CD4-positive, alpha-beta memory T cell (primary cell): ENCODE measurements around the gene ASB1. TPM values are rescaled to one million over a fixed set of nuclear protein-coding genes. Genes with fewer than 3 reads are reported as not detected.

Source experiments
- CTCF ChIA-PET: fragments of 350-600 bp; sonication (Branson Sonifier 250); formaldehyde crosslinking; loops from one replicate; lab custom pipeline; 2021; ENCODE audit warnings: inconsistent platforms; ENCODE audit not compliant: partially characterized antibody; lab: Charles Lee
- POLR2A ChIA-PET: fragments of 350-600 bp; sonication (Branson Sonifier 250); formaldehyde crosslinking; loops from one replicate; lab custom pipeline; 2021; ENCODE audit not compliant: partially characterized antibody; lab: Charles Lee
- DNase-seq, 5 donors: peaks; one replicate each; pipeline versions ENCODE4 v3.0.0 to v3.0.0-alpha.2; 2020 to 2022; ENCODE audit warnings: mixed read lengths in 1 of 5
- H3K27ac ChIP-seq: one replicate; pipeline ENCODE4 v1.7.0; 2013; ENCODE audit warnings: low read depth, low read length
- H3K27me3 ChIP-seq: 2 replicates; pipeline ENCODE4 v1.7.0; 2013; ENCODE audit warnings: mild to moderate bottlenecking, low read length, moderate library complexity; ENCODE audit not compliant: insufficient read depth
- H3K36me3 ChIP-seq: 2 replicates; pipeline ENCODE4 v1.7.0; 2013; ENCODE audit warnings: mild to moderate bottlenecking, low read length, moderate library complexity; ENCODE audit not compliant: insufficient read depth
- H3K4me1 ChIP-seq: 2 replicates; pipeline ENCODE4 v1.7.0; 2013; ENCODE audit warnings: mild to moderate bottlenecking, low read length, moderate library complexity; ENCODE audit not compliant: insufficient read depth
- H3K4me3 ChIP-seq, 2 donors: one replicate each; pipeline ENCODE4 v1.7.0; 2013; ENCODE audit warnings: low read length in 2 of 2, mild to moderate bottlenecking in 1 of 2
- H3K9me3 ChIP-seq, 2 donors: one replicate each; pipeline ENCODE4 v1.7.0; 2013; ENCODE audit warnings: low read length in 2 of 2, control low read depth in 1 of 2; ENCODE audit not compliant: control insufficient read depth in 1 of 2
- H3K27ac Mint-ChIP-seq, 7 donors: one replicate each; pipeline ENCODE4 v1.8.0; 2020 to 2021; ENCODE audit warnings: mixed read lengths in 7 of 7, mild to moderate bottlenecking in 6 of 7, inconsistent platforms in 3 of 7, moderate library complexity in 3 of 7
- H3K27me3 Mint-ChIP-seq, 2 donors: one replicate each; pipeline ENCODE4 v1.8.0; 2020 to 2021; ENCODE audit warnings: mixed read lengths in 2 of 2
- H3K36me3 Mint-ChIP-seq, 2 donors: one replicate each; pipeline ENCODE4 v1.8.0; 2020 to 2021; ENCODE audit warnings: mixed read lengths in 2 of 2, inconsistent platforms in 1 of 2, mild to moderate bottlenecking in 1 of 2
- H3K4me1 Mint-ChIP-seq, 4 donors: one replicate each; pipeline ENCODE4 v1.8.0; 2020 to 2021; ENCODE audit warnings: mixed read lengths in 4 of 4, mild to moderate bottlenecking in 1 of 4
- H3K4me3 Mint-ChIP-seq, 8 donors: one replicate each; pipeline ENCODE4 v1.8.0; 2020 to 2021; ENCODE audit warnings: mixed read lengths in 8 of 8, mild to moderate bottlenecking in 7 of 8, moderate library complexity in 6 of 8, inconsistent platforms in 3 of 8
- H3K9me3 Mint-ChIP-seq, 8 donors: one replicate each; pipeline ENCODE4 v1.8.0; 2020 to 2021; ENCODE audit warnings: mixed read lengths in 8 of 8, mild to moderate bottlenecking in 5 of 8, inconsistent platforms in 3 of 8, moderate library complexity in 1 of 8
- intact Hi-C: fragments of 100-400 bp; cut with micrococcal nuclease; formaldehyde crosslinking; loops from one replicate; pipeline ENCODE4 v1.15.1; 2023
- polyA plus RNA-seq, 2 donors: library from polyadenylated mRNA; unstranded; fragments of 300-500 nt; fragmentation: Illumina TruSeq; gene quantifications; one replicate each; pipeline ENCODE4 v1.2.3, GENCODE V29; 2021
- total RNA-seq, 2 experiments: library from RNA; stranded (reverse); gene quantifications; one replicate each; pipeline ENCODE4 v1.2.3, GENCODE V29; 2021

Gene ASB1
- total and polyA plus RNA-seq, 4 experiments from 2014 or later, result 19.5 to 48.4 (median 34.5) TPM

- peaks cover 33% of the 10 kb centered on the region for H3K36me3 ChIP-seq
- Mint-ChIP-seq H3K36me3 (peaks cover 54 to 61% of the 10 kb centered on the region in 2 donors), H3K27ac (peak overlapping the region in 1 of 7 donors; percentile 5), H3K4me3 (no peak overlapping the region), H3K4me1 (peaks cover 31 to 77% (median 51%) of the 10 kb centered on the region in 4 donors), H3K9me3 (no peaks in the 10 kb centered on the region), H3K27me3 (no peaks in the 10 kb centered on the region)
- peaks cover 16% of the 10 kb centered on the region for H3K4me1 ChIP-seq
- H3K4me3 ChIP-seq, result no peak overlapping the region
- intact Hi-C loops, result no loop called here
- no peaks in the 10 kb centered on the region for H3K9me3 ChIP-seq
- CTCF ChIA-PET, result no interaction called here
- DNase-seq, result no peak
- POLR2A ChIA-PET, result no interaction called here
- H3K27me3 ChIP-seq, result no peaks in the 10 kb centered on the region
- H3K27ac ChIP-seq, result no peak overlapping the region
These were observed 6.7 kb downstream of the ASB1 start for GRCh38 chr2:238433300-238433915.

GRCh38 chr2:238433941-238434845, 7.5 kb downstream of the ASB1 start:
- Histone ChIP-seq H3K4me1 (peaks cover 15% of the 10 kb centered on the region), H3K36me3 (peaks cover 33% of the 10 kb centered on the region), H3K4me3 (no peak overlapping the region), H3K27me3 (no peaks in the 10 kb centered on the region), H3K9me3 (no peaks in the 10 kb centered on the region), H3K27ac (no peak overlapping the region)
- Mint-ChIP-seq H3K9me3 (no peaks in the 10 kb centered on the region), H3K36me3 (peaks cover 57 to 65% of the 10 kb centered on the region in 2 donors), H3K4me1 (peaks cover 34 to 77% (median 52%) of the 10 kb centered on the region in 4 donors), H3K27me3 (no peaks in the 10 kb centered on the region), H3K27ac (peak overlapping the region in 3 of 7 donors; percentile 20 to 58 (median 47)), H3K4me3 (no peak overlapping the region)
- intact Hi-C loops, result no loop called here
- ChIA-PET POLR2A (no interaction called here), CTCF (no interaction called here)
- DNase-seq, result no peak

DNA sequence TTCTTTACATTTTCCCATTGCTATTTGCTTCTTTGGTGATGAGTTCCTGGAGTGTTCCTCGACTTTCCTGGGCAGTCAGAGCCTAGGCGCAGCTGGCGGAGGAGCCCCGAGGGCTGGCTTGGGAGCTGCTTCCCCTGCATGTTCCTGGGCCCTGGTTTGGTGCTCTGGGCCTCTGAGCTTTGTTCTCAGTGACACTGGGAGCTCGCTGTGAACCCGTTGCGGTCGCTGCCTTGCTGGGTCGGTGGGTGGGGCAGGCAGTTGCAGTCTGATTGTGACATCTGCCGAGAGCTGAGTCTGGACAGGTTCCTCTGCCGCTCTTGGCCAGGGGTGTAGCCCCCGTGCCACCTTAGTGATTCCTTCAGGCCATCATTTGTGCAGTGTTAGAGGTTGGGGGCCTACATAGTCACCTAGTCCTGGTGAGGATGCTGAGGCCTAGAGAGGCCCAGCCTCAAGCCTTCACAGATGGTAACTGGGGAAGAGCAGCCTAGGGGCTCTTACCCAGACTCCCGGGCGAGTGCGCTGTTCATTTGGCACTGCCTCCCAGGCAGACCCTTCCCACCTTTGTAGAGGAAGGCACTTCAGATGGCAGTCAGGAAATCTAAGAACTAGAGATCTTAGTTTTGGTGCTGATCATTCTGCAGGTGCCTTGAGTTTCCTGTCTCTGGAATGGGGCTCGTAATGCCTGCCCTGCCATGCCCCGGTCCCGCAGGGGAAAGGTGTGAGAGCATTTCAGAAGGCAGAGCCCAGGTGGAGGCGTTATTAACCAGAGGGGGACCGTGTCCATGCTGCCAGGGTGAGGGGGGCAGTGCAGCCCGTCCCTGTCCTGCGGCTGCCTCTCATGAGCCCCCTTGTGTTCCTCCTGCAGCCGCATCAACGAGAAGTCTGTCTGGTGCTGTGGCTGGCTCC, 8.4 kb downstream of the ASB1 start:
- intact Hi-C loops, result no loop called here
- H3K9me3 ChIP-seq, result no peaks in the 10 kb centered on the region
- H3K27ac ChIP-seq, result no peak overlapping the region
- ChIA-PET POLR2A (no interaction called here), CTCF (no interaction called here)
- no peak overlapping the region for H3K4me3 ChIP-seq
- peaks cover 33% of the 10 kb centered on the region for H3K36me3 ChIP-seq
- Mint-ChIP-seq H3K4me1 (peaks cover 34 to 79% (median 54%) of the 10 kb centered on the region in 4 donors), H3K4me3 (no peak overlapping the region), H3K27ac (no peak overlapping the region), H3K27me3 (no peaks in the 10 kb centered on the region), H3K36me3 (peaks cover 55 to 58% of the 10 kb centered on the region in 2 donors), H3K9me3 (no peaks in the 10 kb centered on the region)
- no peaks in the 10 kb centered on the region for H3K27me3 ChIP-seq
- peaks cover 22% of the 10 kb centered on the region for H3K4me1 ChIP-seq
- no peak for DNase-seq

GRCh38 chr2:238435752-238436096, 9.0 kb downstream of the ASB1 start:
- no peak overlapping the region for H3K27ac Mint-ChIP-seq
- Histone ChIP-seq H3K9me3 (no peaks in the 10 kb centered on the region), H3K4me3 (no peak overlapping the region), H3K4me1 (peaks cover 28% of the 10 kb centered on the region), H3K27me3 (no peaks in the 10 kb centered on the region), H3K27ac (no peak overlapping the region), H3K36me3 (peaks cover 38% of the 10 kb centered on the region)
- ChIA-PET CTCF (no interaction called here), POLR2A (no interaction called here)
- peaks cover 55 to 57% of the 10 kb centered on the region in 2 donors for H3K36me3 Mint-ChIP-seq
- DNase-seq, result no peak
- H3K9me3 Mint-ChIP-seq, result no peaks in the 10 kb centered on the region
- intact Hi-C loops, result no loop called here
- no peak overlapping the region for H3K4me3 Mint-ChIP-seq
- H3K27me3 Mint-ChIP-seq, result no peaks in the 10 kb centered on the region
- H3K4me1 Mint-ChIP-seq, result peaks cover 35 to 79% (median 53%) of the 10 kb centered on the region in 4 donors

GRCh38 chr2:238438856-238439849, 12.4 kb downstream of the ASB1 start:
- H3K36me3 ChIP-seq, result peaks cover 35% of the 10 kb centered on the region
- POLR2A ChIA-PET, result interaction anchor here (1.0 to 1.4 kb wide), 2 partner anchors 11 to 13 kb away, joined by 3 to 4 read pairs; no protein-coding TSS in a partner anchor
- intact Hi-C loops, result no loop called here

DNA sequence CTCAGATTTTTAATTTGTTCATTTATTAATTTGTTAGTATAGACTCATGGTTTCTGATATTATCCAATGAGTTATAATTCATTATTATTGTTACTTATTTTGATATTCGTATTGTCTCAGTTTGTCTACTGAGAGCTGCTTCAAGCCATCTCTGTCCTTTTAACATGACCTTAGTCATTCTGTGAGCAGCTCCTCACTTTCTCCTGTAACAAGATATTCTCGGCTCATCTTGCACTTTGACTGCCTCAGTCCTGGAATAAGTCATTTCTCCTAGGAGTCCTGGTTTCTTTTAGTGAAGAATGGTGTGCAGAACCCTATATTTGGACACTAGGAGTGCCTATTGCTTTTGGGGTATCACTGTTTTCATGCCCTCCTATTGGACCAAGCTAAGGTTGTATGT, 13.2 kb downstream of the ASB1 start:
- H3K4me3 Mint-ChIP-seq, result peak overlapping the region; percentile 59 to 89 (median 78)
- Histone ChIP-seq H3K9me3 (no peaks in the 10 kb centered on the region), H3K4me1 (peaks cover 21% of the 10 kb centered on the region), H3K27me3 (no peaks in the 10 kb centered on the region), H3K36me3 (peaks cover 35% of the 10 kb centered on the region), H3K27ac (no peak overlapping the region), H3K4me3 (no peak overlapping the region)
- H3K36me3 Mint-ChIP-seq, result peaks cover 59 to 62% of the 10 kb centered on the region in 2 donors
- H3K27me3 Mint-ChIP-seq, result no peaks in the 10 kb centered on the region
- intact Hi-C loops, result no loop called here
- H3K27ac Mint-ChIP-seq, result peak overlapping the region; percentile 38 to 90 (median 86)
- H3K4me1 Mint-ChIP-seq, result peaks cover 39 to 70% (median 52%) of the 10 kb centered on the region in 4 donors
- H3K9me3 Mint-ChIP-seq, result peaks cover 0 to 2% (median 0%) of the 10 kb centered on the region in 8 donors
- ChIA-PET CTCF (no interaction called here), POLR2A (interaction anchor here (1.0 to 1.4 kb wide), 2 partner anchors 12 to 14 kb away, joined by 3 to 4 read pairs; no protein-coding TSS in a partner anchor)
- no peak for DNase-seq

More at GRCh38 chr2:238438856-238439849, 12.4 kb downstream of the ASB1 start:
- Mint-ChIP-seq H3K9me3 (no peaks in the 10 kb centered on the region), H3K27me3 (no peaks in the 10 kb centered on the region), H3K27ac (peak overlapping the region; percentile 38 to 90 (median 86)), H3K4me3 (peak overlapping the region; percentile 59 to 89 (median 78)), H3K4me1 (peaks cover 40 to 75% (median 58%) of the 10 kb centered on the region in 4 donors), H3K36me3 (peaks cover 60 to 61% of the 10 kb centered on the region in 2 donors)
- peak overlapping the region; percentile 3 to 42 for H3K4me3 ChIP-seq
- DNase-seq, result peak; percentile 20 to 75 (median 32)
- peaks cover 21% of the 10 kb centered on the region for H3K4me1 ChIP-seq
- H3K27ac ChIP-seq, result no peak overlapping the region
- H3K9me3 ChIP-seq, result no peaks in the 10 kb centered on the region
- no peaks in the 10 kb centered on the region for H3K27me3 ChIP-seq
- CTCF ChIA-PET, result no interaction called here
